Fibroblast of mammary gland (primary cell): ENCODE data around the gene SEZ6L.

ENCODE experiments used
- DNase-seq: peaks from one replicate; pipeline ENCODE4 v3.0.0-alpha.2; 2010; ENCODE audit warnings: low read depth
- H3K4me3 ChIP-seq: 2 replicates; pipeline ENCODE4 v1.5.1; 2011; ENCODE audit warnings: low read depth, mild to moderate bottlenecking, low read length, moderate library complexity; ENCODE audit not compliant: control insufficient read depth
- TF ChIP-seq, protein P1 (sequence below): conservative IDR thresholded peaks from 2 replicates; pipeline ENCODE4 v1.5.1; 2011; ENCODE audit warnings: low read depth, low read length, inconsistent platforms; ENCODE audit not compliant: control insufficient read depth, insufficient read depth

Gene SEZ6L

DNA sequence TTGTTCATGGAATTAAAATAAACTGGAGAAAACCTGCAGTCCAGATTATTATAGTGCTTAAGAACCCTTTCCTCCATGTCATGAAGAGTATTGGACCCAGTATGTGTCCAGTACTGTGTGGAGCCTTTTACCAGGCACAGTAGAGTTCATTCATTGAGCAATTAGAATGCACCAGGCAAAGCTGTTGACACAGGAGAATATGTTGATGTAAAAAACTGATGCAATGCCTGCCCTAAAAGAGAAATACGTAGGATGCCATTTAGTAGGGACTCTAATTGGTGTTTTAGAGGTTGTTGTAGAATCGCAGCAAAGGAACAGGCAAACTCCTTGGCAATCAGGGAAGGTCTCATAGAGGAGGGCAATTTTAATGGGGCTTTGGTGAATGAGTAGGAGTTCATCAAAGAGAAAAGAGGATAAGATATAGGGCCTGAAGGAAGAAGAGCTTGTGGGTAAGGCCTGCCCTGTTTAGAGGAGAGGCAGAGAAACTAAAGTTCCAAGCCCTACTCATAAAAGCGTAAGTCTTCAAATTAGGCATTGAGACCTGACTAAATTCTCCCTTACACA lies 126.4 kb downstream of the SEZ6L start:
- DNase-seq: no peak
- H3K4me3 ChIP-seq: no peak overlapping the region
- TF ChIP-seq, protein P1, sequence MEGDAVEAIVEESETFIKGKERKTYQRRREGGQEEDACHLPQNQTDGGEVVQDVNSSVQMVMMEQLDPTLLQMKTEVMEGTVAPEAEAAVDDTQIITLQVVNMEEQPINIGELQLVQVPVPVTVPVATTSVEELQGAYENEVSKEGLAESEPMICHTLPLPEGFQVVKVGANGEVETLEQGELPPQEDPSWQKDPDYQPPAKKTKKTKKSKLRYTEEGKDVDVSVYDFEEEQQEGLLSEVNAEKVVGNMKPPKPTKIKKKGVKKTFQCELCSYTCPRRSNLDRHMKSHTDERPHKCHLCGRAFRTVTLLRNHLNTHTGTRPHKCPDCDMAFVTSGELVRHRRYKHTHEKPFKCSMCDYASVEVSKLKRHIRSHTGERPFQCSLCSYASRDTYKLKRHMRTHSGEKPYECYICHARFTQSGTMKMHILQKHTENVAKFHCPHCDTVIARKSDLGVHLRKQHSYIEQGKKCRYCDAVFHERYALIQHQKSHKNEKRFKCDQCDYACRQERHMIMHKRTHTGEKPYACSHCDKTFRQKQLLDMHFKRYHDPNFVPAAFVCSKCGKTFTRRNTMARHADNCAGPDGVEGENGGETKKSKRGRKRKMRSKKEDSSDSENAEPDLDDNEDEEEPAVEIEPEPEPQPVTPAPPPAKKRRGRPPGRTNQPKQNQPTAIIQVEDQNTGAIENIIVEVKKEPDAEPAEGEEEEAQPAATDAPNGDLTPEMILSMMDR: no peak

DNA sequence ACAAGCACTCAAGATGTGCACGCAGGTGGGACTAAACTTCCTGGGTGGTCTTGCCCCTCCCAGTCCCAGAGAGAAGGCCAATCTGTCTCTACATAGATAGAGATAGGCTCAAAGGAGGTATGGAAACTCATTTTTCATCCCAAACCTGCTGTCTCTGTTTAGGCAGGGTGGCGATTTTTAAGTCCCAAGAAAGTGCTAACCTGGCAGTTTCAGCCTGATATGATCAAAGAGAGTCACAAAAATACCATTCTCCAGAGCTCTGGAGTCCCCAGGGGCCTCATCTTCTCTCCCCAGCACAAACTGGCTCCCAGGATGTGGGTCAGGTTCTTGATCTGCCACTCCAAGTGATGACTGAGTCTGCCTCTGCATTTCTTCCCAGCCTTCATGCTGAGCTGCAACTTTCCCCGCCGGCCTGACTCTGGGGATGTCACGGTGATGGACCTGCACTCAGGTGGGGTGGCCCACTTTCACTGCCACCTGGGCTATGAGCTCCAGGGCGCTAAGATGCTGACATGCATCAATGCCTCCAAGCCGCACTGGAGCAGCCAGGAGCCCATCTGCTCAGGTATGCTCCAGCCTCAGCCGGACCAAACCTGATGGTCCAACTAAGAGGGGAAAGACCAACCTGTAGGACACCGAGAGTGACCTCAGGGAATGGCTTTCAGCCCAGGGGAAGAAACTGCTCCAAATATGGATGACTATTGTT lies 129.5 kb downstream of the SEZ6L start:
- H3K4me3 ChIP-seq: no peak overlapping the region
- TF ChIP-seq, protein P1: no peak
- no peak for DNase-seq

DNA sequence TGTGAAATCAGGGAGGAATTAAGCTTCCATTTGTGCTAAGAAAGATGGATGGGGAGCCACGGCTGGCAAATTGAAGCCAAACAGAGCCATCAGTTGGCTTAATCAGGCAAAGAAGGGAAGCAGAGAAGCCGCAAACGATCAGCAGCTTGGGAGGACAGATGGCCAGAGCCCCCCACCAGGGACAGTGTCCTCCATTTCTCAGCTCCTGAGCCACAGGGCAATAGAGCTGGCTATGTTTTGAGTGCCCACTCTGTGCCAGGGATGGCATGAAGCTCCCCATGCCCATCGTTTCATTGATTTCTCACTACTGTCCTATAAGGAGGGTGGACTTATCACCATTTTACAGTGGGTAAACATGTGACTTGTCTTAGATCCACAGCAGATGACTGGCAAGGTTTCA lies 133.5 kb downstream of the SEZ6L start:
- TF ChIP-seq, protein P1: no peak
- H3K4me3 ChIP-seq: no peak overlapping the region
- no peak for DNase-seq

DNA sequence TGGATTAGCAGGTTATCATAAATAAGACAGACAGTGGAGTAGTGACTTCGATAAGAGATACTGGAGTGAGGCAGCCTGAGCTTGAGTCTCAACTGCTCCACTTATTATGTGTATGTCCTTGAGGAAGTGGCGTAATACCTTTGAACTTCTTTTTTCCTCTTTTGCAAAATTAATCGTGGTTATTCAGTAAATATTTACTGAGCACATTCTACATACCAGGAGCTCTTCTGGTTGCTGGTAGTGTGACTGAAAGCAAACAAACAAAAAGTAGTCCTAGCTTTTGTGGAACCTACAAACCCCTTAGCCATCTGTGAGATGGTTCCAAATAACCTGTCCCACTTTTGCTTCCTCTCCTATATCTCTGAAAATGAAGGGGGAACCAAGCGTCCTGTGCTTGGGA lies 134.2 kb downstream of the SEZ6L start:
- no peak overlapping the region for H3K4me3 ChIP-seq
- TF ChIP-seq, protein P1: no peak
- no peak for DNase-seq

DNA sequence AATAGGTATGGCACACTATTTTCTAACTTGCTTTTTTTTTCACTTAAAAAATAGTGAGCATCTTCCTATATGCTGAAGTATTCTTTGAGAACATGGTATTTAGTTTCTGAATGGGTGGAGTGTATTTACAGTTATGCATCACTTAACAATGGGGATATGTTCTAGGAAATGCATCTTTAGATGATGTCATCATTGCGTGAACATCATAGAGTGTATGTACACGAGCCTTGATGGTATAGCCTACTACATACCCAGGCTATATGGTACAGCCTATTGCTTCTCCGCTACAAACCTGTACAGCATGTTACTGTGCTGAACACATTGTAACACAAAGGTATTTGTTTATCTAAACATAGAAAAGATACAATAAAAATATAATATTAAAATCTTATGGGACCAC lies 135.5 kb downstream of the SEZ6L start:
- no peak overlapping the region for H3K4me3 ChIP-seq
- TF ChIP-seq, protein P1: no peak
- no peak for DNase-seq

DNA sequence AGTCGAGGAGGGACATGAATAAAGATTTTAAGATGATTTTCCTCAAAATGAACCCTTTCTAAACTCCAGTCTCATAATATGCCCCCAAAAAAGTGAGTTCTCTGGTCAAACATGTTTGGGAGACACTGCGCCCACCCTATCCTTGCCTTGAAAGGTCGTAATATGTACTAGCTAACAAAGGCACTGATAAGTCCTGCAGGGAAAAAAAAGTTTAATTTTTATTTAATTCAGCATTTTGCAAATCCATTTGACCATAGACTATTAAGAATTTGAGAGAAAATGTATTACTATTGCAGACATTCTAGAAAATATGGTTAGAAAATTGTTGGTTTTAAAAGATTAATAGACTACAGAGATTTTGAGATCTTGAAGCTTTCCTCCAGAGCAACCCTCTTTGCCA lies 139.2 kb downstream of the SEZ6L start:
- TF ChIP-seq, protein P1: no peak

More for the DNA sequence above, 139.2 kb downstream of the SEZ6L start:
- DNase-seq: no peak
- no peak overlapping the region for H3K4me3 ChIP-seq
